ENCODE measurements around the gene MT1F. TPM values are rescaled to one million over a fixed set of nuclear protein-coding genes. Genes with fewer than 3 reads are reported as not detected.

Gene MT1F
- total RNA-seq, 6 experiments from 2014 or later: 10.1 to 934 (median 197) TPM

DNA sequence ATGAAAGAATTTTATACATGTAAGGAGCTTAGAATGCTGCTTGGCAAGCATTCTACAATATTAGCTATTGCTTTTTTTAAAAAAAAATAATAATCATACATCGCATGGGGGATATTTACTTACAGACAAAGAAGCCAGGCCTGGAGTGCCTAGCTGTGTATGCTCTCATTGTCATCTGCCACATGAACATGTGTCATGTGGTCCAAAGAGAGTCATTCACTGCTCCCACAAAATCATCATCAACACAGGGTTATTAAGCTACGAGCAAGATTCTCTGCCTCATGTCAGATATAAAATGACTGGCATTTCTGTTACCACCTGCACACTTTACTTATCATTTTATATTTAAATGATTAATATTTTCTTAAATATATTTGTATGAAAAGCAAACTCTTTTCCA lies 34.1 kb upstream of the MT1F start:
- ATAC-seq: no peak
- Histone ChIP-seq H3K36me3 (no peaks in the 10 kb centered on the region), H3K4me1 (peaks cover 0 to 11% (median 5%) of the 10 kb centered on the region in 4 donors), H3K27me3 (no peaks in the 10 kb centered on the region), H3K27ac (no peak overlapping the region), H3K4me3 (no peak overlapping the region), H3K9me3 (no peaks in the 10 kb centered on the region)
- TF ChIP-seq, protein P1, sequence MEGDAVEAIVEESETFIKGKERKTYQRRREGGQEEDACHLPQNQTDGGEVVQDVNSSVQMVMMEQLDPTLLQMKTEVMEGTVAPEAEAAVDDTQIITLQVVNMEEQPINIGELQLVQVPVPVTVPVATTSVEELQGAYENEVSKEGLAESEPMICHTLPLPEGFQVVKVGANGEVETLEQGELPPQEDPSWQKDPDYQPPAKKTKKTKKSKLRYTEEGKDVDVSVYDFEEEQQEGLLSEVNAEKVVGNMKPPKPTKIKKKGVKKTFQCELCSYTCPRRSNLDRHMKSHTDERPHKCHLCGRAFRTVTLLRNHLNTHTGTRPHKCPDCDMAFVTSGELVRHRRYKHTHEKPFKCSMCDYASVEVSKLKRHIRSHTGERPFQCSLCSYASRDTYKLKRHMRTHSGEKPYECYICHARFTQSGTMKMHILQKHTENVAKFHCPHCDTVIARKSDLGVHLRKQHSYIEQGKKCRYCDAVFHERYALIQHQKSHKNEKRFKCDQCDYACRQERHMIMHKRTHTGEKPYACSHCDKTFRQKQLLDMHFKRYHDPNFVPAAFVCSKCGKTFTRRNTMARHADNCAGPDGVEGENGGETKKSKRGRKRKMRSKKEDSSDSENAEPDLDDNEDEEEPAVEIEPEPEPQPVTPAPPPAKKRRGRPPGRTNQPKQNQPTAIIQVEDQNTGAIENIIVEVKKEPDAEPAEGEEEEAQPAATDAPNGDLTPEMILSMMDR (IDR thresholded peaks at IDR 0.05): no peak
- no peak for TF ChIP-seq POLR2A (IDR thresholded peaks at IDR 0.05)
- DNase-seq: no peak
- WGBS (ENCODE audit: insufficient coverage, low coverage, low lambda C conversion rate, missing lambda C conversion rate): 95% methylated on average over 2 of the region's 2 CpGs
- intact Hi-C loops (cut with DNase I): no loop called here

DNA sequence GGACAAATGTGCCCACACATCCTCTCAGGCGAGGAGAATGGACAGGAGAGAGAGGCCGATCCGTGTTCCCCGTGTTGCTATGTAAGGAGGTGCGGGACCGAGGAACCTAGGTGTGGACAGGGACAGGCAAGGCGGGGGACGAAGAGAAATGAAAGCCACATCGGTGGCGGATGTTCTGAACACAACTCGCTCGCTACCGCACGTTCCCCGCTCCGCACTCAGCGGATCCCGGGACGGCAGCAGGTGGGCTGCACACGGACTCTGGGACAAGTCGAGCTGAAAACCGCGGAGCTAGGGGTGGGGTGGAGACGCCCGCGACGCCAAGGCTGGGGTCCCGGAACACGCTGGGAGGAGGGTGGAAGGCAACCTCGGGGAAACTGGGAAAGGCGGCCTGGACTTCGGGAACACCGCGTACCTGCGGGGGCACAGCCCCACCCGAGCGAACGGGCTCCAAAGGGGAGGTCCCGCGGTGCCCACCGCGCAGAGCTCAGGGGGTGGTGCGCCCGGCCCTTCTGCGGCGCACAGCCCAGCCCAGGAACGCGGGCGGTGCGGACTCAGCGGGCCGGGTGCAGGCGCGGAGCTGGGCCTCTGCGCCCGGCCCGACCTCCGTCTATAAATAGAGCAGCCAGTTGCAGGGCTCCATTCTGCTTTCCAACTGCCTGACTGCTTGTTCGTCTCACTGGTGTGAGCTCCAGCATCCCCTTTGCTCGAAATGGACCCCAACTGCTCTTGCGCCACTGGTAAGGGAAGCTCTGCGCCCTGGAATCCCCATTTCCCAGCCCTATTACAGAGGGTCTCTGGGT lies 32.4 kb upstream of the MT1F start, which contains the start of gene MT1E:
MT1E (plus strand) TSS at position 642 of the 803 bp plus-strand sequence; CDS start at position 713, 71 bp downstream.
- DNase-seq (peak; percentile 80 to 92 (median 88)), ATAC-seq (peak; percentile 79 to 92 (median 86))

DNA sequence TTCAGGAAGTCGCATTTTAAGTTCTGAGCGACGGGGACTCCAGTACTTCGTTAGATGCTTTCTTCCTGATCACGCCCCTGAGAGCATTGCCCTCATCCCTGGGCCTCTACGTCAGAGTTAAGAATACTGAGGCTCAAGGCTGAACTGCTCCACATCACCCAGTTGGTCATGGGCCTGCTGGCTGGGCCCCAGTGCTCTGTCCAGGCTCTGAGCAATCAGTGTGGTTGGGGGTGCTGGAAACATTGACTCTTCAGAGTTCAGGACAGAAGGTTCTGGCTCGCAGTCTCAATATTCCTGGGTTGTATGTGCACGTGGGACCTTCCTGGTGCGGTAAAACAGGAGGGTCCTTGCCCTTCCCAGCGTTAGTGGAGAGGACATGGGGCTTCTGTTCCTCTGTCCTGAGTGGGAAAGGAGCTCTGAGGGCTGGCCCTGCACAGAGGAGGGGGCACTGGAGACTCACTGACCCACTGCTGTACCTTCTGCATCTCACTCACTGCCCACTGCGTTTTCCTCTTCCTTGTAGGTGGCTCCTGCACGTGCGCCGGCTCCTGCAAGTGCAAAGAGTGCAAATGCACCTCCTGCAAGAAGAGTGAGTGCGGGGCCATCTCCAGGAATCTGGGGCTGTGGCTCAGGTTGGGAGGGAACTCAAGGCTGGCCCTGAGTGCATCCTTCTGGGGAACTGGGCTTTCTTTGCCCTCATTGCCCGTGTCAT lies 31.7 kb upstream of the MT1F start:
- no peaks in the 10 kb centered on the region for H3K36me3 ChIP-seq
- no peaks in the 10 kb centered on the region for H3K9me3 ChIP-seq
- DNase-seq: no peak
- peak; percentile 33 to 52 (median 42) for ATAC-seq
- peak overlapping the region; percentile 83 to 90 (median 85) for H3K4me3 ChIP-seq
- WGBS (ENCODE audit: insufficient coverage, low coverage, low lambda C conversion rate, missing lambda C conversion rate): 5% methylated on average over 8 of the region's 16 CpGs
- intact Hi-C loops (cut with DNase I): no loop called here
- peaks cover 0 to 13% (median 5%) of the 10 kb centered on the region in 4 donors for H3K4me1 ChIP-seq
- peak overlapping the region; percentile 93 to 96 (median 95) for H3K27ac ChIP-seq
- no peaks in the 10 kb centered on the region for H3K27me3 ChIP-seq
- peak; percentile 81 for TF ChIP-seq POLR2A (IDR thresholded peaks at IDR 0.05)
- TF ChIP-seq, protein P1 (IDR thresholded peaks at IDR 0.05): peak in 1 of 4 donors; percentile 11

More for the DNA sequence above, 32.4 kb upstream of the MT1F start, which contains the start of gene MT1E:
- Histone ChIP-seq H3K36me3 (no peaks in the 10 kb centered on the region), H3K27me3 (no peaks in the 10 kb centered on the region), H3K9me3 (no peaks in the 10 kb centered on the region), H3K27ac (peak within 1 kb of the TSS; percentile 93 to 96 (median 95)), H3K4me3 (peak within 1 kb of the TSS; percentile 83 to 90 (median 85)), H3K4me1 (peaks cover 0 to 10% (median 4%) of the 10 kb centered on the region in 4 donors)
- TF ChIP-seq, protein P1 (IDR thresholded peaks at IDR 0.05): no peak
- TF ChIP-seq POLR2A (IDR thresholded peaks at IDR 0.05): peak; percentile 98
- intact Hi-C loops (cut with DNase I): no loop called here
- 1% methylated on average over 11 of the region's 62 CpGs for WGBS (ENCODE audit: insufficient coverage, low coverage, low lambda C conversion rate, missing lambda C conversion rate)

DNA sequence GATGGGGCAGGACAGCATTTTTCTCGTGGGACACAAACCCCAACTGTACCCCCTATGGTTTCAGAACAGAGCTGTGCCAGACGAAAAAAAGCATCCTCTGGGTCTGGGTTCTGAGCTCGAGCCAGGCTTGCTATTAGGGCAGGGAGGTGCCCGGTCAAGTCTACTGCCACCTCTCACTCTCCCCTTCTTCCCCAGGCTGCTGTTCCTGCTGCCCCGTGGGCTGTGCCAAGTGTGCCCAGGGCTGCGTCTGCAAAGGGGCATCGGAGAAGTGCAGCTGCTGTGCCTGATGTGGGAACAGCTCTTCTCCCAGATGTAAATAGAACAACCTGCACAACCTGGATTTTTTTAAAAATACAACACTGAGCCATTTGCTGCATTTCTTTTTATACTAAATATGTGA lies 31.1 kb upstream of the MT1F start:
- TF ChIP-seq, protein P1 (IDR thresholded peaks at IDR 0.05): no peak
- TF ChIP-seq POLR2A (IDR thresholded peaks at IDR 0.05): no peak
- no peaks in the 10 kb centered on the region for H3K9me3 ChIP-seq
- no peaks in the 10 kb centered on the region for H3K27me3 ChIP-seq
- DNase-seq (no peak), ATAC-seq (peak in 3 of 4 donors; percentile 1 to 5 (median 3))
- no peaks in the 10 kb centered on the region for H3K36me3 ChIP-seq
- WGBS (ENCODE audit: insufficient coverage, low coverage, low lambda C conversion rate, missing lambda C conversion rate): 8% methylated on average over 4 of the region's 7 CpGs
- intact Hi-C loops (cut with DNase I): no loop called here
- peak overlapping the region; percentile 93 to 96 (median 95) for H3K27ac ChIP-seq
- peak overlapping the region; percentile 83 to 90 (median 85) for H3K4me3 ChIP-seq
- peaks cover 0 to 18% (median 2%) of the 10 kb centered on the region in 4 donors for H3K4me1 ChIP-seq

Data from right lobe of liver (tissue), 6 donors.